GM21515 (cell line): ENCODE measurements around the gene SLC2A2.

Experiments used
- ATAC-seq: cut with Tn5 transposase; IDR thresholded peaks from one replicate; pipeline ENCODE4 v1.9.1; 2021; ENCODE audit not compliant: unreplicated experiment

Gene SLC2A2

DNA sequence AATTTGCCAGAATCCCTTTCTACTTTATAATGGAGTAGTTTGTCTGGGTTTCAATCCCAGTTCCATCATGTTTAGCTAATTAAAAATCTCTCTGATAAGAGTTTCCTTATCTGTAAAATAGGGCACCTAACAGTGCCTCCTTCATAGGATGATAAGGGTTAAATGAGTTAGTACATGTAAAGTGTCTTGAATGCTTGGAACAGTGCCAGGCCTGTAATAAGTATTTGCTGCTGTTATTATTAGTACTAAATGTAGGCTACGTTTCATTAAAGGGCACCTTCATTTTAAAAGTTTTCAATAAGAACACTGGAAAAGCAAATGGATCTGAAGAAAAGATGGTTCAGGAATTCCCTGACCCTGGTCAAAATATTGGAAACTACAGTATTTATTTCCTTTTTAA lies 11.8 kb upstream of the SLC2A2 start:
- no peak for ATAC-seq

DNA sequence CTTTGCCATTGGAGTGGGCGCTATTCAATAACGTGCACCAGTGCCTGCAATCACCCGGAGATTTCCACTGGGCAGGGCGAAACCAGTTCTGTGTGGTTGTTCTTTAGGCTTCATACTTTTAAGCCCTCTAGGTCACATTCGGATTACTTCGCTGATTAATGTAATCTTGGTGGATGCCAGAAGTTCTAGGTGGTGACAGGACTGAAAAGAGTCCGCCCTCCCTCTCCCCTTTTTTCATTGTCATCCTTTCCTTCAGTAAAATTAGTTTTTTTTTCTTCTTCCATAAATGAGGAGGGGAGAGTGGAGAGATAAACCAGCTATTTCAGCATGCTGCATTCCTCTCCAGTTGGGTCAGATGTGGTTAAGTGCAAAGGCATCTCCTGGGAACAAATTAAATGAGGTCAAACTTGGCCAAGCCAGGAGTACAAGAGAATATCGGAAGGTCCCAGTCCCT lies 2.3 kb upstream of the SLC2A2 start:
- ATAC-seq, result no peak

- no peak for ATAC-seq
Measured at GRCh38 chr3:171028025-171028778, 1.7 kb upstream of the SLC2A2 start.

DNA sequence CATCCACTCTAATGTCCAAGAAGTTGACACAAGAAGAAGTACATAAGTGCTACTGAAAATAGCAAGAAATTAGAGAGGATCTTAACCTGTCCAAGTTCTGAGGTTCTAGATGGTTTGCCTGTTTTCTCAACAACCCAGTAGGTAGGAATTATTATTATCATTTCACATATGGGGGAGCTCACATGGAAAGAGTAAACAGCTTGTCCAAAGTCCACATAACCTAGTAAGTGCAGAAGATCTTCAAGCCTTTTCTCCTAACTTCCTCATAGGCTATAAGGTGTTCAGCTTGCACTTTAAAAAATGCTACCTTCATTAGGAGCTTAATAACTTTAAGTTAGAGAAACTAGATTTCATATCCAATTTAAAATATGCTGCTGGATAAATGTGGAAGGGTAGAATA lies 3.0 kb downstream of the SLC2A2 start:
- ATAC-seq, result no peak

DNA sequence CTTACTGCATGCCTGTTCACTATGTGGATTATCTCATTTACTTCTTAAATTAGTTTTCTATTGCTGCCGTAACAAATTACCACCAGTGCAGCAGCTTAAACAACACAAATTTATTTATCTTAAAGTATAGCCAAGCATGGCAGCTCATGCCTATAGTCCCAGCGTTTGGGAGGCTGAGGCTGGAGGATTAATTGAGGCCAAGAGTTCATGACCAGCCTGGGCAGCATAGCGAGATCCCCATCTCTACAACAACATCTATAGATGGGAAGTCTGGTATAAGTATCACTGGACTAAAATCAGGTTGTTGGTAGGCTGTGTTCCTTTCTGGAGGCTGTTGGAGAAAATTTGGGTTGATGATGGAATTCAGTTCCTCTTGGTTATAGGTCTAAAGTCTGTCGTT lies 5.1 kb downstream of the SLC2A2 start:
- ATAC-seq, result no peak

GRCh38 chr3:171018156-171018935 lies 8.2 kb downstream of the SLC2A2 start:
- ATAC-seq, result no peak

- ATAC-seq, result no peak
Measured at GRCh38 chr3:171013822-171014748, 12.4 kb downstream of the SLC2A2 start.

GRCh38 chr3:171011873-171012336 lies 14.6 kb downstream of the SLC2A2 start:
- no peak for ATAC-seq

- no peak for ATAC-seq
Measured at GRCh38 chr3:171011109-171011872, 15.2 kb downstream of the SLC2A2 start.

- no peak for ATAC-seq
Measured at GRCh38 chr3:171007316-171007715, 19.2 kb downstream of the SLC2A2 start.

- ATAC-seq, result no peak
Measured at GRCh38 chr3:171005648-171006047, 20.9 kb downstream of the SLC2A2 start.

DNA sequence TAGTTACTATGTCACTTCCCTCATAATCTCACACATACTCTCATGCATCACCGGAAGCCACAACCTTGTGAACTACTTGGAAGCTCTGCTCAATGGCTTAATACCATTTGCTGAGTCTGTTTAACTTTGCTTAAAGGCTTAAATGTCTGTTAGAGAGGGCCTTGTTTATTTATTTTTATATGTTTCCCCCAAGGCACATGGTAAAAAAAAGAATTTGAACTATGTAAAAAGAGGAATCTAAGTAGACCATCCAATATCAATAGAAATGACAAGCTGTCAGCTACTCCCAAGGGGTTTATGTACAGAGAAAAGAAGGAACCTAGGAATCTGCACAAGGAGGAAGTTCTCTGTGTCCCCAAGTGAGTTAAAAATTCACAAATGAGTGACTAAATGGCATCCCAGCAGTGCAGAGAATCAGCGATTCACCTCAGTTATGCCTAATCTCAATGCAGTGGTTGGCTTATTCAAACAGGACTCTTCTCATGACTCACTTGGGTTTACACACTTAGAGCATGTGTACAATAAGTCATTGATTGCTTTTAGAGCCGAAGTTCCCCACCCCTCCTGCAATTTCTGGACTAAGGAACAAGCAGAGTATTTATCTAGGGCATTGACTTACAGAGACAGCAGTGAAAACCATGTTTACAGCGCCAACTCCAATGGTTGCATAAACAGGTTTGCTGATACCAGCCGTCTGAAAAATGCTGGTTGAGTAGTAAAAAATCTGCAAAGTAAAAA lies 24.4 kb downstream of the SLC2A2 start:
- ATAC-seq, result no peak

DNA sequence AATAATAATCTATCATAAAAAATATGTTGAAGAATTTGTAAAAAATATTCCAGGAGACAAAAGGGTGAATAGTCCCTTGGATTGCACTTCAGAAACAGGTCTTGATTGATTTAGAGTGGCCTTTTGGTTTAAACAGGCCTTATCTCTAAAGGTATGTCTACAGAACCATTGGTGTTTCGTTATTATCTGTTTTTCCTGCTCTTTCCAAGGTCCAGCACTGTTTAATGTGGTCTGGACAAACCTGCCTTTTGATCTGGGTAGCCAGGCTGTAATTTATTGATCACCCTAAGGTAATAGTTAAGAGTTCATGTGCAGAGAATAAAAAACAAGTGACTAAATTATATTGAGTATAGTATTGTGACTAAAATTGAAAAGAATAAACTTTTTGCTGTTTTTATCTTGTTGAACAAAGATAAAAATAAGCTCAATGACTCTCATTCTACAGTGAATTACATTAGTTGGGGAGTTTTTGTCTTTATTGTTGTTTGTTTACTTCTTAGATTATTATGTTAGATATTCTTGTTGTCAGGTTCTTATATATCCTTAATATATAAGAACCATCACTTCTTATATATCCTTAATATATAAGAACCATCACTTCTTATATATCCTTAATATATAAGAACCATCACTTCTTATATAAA lies 25.1 kb downstream of the SLC2A2 start:
- ATAC-seq, result no peak

GRCh38 chr3:171000281-171000680 lies 26.2 kb downstream of the SLC2A2 start:
- no peak for ATAC-seq

- no peak for ATAC-seq
Measured at GRCh38 chr3:170999737-171000242, 26.7 kb downstream of the SLC2A2 start.

GRCh38 chr3:170997961-170998913 lies 28.3 kb downstream of the SLC2A2 start:
- no peak for ATAC-seq

DNA sequence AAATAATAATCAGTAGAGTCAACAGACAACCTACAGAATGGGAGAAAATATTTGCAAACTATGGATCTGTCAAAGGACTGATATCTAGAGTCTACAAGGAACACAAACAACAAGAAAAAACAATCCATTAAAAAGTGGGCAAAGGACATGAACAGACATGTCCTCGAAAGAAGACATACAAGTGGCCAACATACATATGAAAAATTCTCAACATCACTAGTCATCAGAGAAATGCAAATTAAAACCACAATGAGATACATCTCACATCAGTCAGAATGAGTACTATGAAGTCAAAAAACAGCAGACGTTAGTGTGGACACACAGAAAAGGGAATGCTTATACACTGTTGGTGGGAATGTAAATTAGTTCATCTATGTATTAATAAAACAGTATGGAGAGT lies 33.7 kb downstream of the SLC2A2 start:
- ATAC-seq, result no peak

GRCh38 chr3:170991664-170992063 lies 34.9 kb downstream of the SLC2A2 start:
- no peak for ATAC-seq
